Activated T-cell treated with anti-CD3 and anti-CD28 coated beads for 24 hours (primary cell): ENCODE data around the gene HDGFL2.

ENCODE experiments used
- DNase-seq: peaks from one replicate; pipeline ENCODE4 v3.0.0-alpha.2; 2020; ENCODE audit warnings: low read depth

Gene HDGFL2

DNA sequence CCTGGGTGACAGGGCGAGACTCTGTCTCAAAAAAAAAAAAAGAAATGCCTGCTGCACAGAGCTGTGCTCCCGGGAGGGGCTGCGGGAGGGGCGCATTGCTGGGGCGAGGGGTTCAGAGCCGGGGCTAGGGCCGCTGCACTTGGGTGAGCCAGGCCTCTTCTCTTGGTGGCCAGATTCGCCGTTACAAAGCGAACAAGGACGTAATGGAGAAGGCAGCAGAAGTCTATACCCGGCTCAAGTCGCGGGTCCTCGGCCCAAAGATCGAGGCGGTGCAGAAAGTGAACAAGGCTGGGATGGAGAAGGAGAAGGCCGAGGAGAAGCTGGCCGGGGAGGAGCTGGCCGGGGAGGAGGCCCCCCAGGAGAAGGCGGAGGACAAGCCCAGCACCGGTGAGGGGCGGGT lies 27.2 kb downstream of the HDGFL2 start:
- no peak for DNase-seq

DNA sequence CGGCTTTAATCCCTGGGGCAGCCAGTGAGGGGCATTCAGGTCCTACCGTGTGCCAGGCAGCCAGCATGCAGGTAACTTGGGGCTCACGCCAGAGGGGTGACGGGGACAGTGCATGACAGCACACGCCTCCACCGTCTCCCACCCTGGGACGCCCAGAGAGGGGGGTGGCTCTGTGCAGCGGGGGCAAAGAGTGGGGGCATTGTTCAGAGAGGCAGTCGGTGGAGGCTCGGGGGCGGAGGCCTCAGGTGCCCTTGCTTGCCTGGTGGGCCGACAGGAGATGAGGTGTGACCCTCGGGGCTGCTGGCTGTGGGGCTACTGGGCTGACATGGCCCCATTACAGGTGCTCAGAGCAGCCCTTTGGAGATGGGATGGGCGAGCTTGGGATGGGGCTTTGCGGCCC lies 27.8 kb downstream of the HDGFL2 start:
- no peak for DNase-seq

DNA sequence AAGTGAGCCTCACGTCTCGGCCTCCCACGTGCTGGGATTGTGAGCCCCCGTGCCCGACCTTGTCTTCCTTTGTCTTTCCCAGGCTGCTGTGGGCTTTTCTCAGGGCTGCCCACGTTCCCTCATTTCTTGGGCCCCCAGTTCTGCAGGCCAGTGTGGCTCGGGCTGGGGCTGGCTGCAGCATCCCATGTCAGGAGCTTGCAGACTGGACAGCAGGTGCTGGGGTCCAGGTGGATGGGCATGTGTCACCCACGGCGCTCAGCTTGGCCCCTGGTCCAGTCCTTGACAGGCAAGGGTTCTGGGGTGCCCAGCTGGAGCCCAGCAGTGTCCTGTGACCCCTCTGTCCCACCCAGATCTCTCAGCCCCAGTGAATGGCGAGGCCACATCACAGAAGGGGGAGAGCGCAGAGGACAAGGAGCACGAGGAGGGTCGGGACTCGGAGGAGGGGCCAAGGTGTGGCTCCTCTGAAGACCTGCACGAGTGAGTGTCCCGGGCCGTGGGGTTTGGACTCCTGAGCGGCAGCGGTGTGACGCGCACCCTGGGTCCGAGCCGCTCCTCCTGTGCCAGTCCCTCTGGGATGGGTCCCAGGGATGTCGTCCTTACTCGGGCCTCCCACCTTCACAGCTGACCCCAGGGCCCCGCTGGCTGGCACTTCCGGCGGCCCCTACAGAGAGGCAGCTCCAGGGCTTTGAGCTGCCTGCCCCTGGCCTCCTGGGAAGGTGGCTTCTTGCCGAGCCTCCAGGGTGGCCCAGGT lies 28.9 kb downstream of the HDGFL2 start:
- DNase-seq = no peak

DNA sequence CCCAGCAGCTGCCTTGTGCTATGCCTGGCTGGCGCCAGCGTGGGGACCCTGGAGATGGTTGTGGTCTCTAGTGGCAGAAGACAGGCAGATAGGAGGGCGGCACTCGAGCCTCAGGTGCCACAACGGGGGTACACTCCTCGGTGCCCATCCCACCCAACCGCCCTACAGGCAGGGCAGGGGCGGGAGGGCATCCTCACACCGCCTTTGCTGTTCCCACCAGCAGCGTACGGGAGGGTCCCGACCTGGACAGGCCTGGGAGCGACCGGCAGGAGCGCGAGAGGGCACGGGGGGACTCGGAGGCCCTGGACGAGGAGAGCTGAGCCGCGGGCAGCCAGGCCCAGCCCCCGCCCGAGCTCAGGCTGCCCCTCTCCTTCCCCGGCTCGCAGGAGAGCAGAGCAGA lies 29.6 kb downstream of the HDGFL2 start:
- DNase-seq = no peak

DNA sequence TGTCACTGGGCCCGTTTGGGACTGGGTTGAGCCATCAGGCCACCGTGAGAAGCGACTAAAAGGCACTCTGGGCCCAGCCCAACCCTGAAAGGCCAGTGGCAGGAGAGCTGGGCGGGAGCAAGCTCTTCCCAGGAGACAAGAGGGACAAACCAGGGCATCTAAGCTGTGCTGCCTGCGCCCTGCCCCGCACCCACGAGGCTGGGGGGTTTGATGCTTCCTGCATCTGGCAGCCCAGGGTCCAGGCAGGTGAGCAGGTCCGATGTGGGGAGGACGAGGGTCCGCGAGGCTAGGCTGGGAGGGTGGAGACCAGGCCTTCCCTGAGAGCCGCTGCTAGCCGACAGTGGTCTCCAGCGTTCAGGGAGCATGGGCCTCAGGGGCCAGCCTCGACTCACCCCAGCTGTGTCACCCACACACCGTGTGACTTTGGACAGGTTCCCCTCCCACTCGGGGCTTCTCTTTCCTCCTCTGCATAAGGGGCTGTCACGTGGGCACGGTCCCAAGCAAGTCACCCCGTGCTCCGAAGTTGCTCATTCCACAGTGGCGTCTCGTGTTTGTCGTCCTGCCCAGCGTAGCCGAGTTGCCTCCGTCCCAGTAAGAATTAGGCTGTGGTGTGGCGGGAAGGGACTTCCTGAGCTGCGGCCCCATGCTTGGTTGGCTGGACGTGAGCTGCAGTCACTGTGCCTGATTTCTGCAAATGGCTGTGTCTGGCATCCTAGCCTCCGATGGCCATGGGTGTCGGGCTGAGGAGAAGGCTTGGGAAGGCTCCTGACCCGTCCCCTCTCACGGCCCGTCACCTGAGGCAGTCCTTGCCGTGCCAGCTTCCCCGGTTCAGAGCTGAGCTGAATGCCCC lies 30.4 kb downstream of the HDGFL2 start:
- no peak for DNase-seq

DNA sequence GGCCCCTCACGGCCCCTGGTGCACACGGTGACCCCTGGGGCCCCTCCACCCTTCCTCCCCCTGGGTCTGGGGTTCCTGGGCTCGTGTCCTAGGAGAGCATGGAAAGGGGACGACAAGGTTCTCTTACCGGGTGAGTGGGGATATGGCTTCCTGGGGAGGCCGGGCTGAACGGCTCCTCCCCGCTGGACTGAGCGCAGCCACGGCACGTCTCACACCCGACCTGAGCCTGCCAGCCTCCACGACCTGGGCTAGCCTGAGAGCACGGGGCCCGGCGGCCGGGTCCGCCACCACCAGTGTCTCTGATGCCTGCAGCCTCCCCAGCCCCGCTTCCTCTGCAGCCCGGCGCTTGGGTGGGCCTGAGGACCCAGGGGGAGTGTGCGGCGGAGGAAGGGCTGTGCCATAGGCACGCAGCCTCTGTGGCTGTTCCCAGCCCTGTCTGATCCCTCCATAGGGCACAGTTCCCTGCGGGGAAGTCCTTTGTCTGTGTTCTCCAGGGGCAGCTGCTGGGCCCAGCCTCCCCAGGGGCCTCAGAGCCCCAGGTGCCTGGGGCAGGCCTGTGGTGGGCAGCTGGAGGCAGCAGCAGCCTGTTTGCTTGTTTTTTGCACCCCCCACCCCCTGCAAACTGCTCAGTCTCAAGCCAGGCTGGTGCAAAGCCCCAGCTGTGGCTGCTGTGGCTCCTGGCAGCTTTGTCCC lies 31.2 kb downstream of the HDGFL2 start:
- DNase-seq = no peak

DNA sequence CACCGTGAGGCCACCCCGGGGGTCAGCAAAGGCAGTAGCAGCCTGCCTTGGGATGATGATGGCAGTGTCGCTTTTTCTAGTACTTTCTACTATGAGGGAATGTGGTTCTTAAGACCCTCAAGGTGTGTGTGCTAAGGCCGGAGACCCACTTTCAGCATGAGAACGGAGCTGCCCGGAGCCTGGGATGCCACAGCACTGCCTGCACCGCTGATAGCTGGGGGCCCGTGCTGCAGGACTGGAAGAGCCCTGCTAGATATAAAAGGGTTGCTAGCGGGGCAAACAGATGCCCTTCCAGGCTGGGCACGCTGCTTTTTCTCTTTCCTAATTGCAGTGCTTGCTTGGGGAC lies 31.7 kb downstream of the HDGFL2 start:
- DNase-seq = no peak

DNA sequence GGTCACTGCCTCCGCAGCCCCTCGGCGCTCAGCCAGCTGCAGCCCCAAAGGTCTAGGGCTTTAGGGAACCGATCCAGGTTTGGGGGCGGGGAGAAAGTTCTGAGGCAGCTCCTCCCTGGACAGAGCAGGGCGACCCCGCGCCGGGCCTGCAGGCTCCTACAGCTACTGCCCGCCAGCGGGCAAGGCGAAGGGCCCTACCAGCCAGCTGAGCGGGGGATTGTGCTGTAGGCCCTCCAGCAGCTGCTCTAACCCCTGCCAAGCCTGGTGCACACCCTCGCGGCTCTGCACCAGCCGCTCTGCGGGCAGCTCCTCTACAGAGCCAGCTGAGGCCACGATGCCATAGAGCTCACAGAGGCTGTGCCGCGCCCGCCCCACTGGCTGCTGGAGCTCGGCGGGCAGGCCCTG lies 32.2 kb downstream of the HDGFL2 start:
- DNase-seq = no peak

DNA sequence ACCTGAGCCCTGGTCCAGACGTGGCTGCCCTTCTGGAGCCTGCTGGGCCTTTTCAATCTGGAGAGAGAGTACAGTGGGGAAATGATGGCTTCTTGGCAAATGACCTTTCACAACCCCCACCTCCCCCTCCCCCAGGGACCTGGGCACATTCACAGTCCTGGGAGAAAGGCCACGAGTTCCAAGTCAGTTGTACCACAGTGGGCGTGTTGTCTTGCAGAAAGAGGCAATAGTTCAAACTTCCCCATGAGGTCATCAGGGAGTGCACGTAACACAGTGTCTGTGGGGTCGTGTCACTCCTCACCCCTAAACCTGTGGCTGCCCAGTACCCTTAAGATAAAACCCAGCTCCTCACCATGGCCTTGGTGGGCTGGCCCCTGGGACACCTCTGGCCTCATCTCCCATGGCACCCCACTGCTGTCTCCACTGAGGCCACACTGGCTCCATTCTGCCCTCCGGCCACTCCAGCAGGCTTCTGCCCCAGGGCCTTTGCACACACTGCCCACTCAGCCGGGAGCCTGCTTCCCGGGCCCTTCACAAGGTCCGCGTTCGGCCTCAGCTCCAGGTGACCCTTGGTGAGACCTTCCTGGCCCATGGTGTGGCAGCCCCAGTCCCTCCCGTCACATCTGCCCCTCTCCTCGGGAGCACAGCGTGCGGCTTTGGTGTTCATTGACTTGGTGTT lies 32.9 kb downstream of the HDGFL2 start:
- DNase-seq = no peak

DNA sequence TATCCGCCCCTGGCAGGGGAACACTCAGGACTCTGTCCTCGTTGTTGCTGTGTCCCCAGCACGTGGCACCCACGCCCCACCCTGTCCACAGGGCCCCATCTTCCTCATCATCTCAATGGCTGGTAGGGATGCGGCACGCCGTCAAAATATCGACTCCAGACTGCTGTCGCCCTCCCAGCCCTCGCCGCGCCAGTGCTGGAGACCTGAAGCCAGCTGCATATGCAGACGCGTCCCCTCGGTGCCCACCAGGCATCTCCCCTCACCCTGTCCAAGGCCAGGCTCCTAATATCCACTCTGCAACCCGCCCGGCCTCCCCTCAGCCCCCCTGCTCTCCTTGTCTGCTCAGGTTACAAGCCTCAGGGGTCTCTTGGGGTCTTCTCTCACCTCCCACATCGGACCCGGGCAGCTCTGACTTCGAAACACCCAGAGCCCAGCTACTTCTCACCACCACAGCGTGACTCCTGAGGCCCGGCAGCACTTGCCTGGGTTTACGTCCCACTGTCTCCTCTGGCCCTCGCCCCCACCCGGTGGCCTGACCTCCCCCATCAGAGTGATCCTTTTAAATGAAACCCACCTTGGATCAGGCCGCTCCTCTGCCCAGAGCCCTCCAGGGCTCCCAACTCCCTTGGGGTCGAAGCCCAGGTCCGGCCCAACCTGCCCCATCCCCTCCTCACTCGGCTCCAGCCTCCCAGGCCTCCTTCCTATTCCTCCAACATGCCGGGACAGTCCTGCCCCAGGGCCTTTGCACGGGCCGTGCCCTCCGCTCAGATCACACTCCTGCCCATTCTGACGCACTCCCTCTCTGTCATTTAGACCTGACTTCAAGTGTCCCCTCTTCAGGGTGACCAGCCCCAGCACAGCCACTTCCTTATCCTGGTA lies 33.7 kb downstream of the HDGFL2 start:
- no peak for DNase-seq

DNA sequence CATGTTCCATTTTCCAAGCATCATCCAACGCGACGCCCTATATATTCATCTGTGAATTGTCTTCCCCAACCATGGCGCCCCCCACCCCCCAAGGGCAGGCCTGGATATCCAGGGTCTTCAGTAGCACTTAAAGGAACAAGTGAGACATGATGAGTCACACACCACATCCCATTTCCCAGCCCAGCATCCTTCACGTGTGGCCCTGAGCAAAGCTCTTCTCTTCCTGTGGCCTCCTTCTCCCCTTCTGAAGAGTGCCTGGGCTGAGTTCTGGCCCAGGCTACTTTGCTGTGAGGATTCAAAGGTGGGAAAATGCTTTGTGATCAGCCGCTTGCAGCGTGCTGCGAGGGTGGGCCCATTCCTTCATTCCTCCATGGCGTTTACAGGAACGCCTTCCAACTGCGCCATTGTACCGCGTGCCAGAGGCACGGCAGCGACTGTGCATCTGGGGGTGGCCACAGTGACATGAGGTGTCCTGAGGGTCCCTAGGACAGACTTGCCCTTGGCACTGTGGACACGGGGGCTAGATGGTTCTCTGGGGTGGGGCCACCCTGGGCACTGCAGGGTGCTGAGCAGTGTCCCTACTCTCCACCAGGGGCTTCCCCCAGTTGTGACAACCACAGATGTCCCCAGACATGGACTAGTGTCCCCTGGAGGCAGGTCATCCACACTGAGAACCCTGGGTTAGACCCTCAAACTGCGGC lies 34.5 kb downstream of the HDGFL2 start:
- no peak for DNase-seq

DNA sequence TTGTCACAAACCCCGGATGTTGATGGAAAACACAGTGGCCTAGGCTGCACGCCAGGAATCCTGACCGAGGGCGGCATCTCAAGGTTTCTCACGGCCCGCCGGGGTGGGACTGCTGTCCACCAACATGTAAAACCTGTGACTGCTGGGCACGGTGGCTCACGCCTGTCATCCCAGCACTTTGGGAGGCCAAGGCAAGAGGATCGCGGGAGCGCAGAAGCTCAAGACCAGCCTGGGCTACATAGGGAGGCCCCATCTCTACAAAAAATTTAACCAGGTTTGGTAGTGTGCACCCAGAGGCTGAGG lies 35.0 kb downstream of the HDGFL2 start:
- no peak for DNase-seq

DNA sequence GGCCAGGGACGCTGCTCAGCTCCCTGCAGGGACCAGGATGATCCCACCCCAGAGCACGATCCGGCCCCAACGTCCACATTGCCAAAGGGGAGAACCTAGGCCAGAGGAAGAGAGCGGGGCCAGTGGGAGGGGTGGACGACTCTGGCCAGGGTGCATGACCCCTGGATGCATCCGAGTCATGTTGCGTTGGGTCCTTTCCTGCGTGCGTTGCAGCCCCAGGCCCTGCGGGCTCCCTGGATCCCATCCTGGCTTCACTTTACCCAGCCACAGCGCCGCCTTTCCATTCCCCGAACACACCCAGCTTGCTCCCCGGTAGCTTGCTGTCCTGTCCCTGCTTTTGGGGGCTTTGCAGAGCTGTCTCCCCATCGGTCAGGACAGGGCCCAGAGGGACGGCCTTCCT lies 35.7 kb downstream of the HDGFL2 start:
- no peak for DNase-seq

DNA sequence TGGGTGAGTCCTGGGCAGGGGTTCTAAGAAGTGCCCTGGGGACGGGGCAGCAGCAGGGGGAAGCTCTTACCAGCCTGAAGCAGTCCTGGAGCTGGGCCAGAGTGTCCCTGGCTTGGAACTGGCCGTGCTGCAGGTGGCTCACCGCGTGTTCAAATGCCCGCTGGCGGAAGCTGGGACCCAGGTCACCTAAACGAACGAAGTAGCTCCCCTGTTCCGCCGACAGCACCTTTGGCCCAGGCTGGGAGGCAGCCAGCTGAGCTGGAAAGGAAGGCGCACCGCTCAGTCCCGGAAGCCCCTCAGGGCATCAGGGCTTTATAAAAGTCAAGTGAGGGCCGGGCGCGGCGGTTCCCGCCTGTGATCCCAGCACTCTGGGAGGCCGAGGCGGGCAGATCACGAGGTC lies 36.6 kb downstream of the HDGFL2 start:
- DNase-seq = no peak

DNA sequence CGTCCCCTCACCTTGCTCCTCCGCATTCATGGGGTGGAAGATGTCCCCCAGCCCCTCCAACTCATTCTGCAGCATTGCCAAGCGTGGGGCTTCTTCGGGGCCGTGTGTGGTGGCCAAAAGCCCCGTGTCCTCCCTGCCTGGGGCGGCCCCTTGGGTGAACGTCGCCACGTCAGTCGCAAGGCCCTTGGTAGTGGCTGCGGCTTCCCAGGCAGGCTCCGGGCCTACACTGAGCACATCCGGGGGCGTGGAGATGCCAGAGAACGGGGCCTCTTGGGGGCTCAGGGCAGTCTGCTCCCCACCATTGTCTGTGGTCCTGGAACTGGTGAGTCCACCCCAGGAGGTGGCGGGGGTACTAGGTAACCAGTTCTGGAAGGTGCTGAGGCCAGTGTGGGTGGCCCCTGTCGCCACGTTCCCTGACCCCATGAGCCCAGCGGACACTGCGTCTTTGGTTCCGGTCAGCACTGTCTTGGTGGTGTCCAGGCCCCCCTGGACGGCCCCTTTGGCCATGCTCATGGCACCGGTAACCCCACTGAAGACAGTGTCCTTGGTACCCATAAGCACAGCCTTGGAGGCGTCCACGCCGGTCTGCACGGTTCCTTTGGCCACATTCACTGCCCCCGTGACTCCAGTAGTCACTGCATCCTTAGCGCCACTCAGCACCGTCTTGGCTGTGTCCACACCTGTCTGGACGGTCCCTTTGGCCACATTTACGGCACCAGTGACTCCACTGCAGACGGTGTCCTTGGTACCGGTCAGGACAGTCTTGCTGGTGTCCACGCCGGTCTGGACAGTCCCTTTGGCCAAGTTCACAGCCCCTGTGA lies 38.5 kb downstream of the HDGFL2 start:
- DNase-seq = no peak

DNA sequence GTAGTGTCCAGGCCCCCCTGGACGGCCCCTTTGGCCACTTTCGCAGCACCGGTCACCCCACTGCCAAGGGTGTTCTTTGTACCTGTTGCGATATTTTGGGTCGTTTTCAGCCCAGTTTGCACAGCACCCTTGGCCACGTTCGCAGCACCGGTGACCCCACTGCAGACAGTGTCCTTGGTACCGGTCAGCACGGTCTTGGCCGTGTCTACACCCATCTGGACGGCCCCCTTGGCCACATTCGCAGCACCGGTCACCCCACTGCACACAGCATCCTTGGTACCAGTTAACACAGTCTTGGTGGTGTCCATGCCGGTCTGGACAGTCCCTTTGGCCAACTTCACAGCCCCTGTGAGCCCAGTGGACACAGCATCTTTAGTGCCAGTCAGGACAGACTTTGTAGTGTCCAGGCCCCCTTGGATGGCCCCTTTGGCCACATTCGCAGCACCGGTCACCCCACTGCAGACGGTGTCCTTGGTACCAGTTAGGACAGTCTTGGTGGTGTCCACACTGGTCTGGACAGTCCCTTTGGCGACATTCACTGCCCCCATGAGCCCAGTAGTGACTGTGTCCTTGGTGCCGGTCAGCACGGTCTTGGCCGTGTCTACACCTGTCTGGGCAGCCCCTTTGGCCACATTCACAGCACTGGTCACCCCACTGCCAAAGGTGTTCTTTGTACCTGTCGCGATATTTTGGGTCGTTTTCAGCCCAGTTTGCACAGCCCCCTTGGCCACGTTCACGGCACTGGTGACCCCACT lies 39.4 kb downstream of the HDGFL2 start:
- no peak for DNase-seq

DNA sequence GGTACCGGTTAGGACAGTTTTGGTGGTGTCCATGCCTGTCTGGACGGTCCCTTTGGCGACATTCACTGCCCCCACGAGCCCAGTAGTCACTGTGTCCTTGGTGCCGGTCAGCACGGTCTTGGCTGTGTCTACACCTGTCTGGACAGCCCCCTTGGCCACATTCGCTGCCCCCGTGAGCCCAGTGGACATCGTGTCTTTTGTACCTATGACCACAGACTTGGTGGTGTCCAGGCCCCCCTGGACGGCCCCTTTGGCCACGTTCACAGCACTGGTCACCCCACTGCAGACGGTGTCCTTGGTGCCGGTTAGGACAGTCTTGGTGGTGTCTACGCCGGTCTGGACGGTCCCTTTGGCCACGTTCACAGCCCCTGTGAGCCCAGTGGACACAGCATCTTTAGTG lies 40.0 kb downstream of the HDGFL2 start:
- DNase-seq = no peak

DNA sequence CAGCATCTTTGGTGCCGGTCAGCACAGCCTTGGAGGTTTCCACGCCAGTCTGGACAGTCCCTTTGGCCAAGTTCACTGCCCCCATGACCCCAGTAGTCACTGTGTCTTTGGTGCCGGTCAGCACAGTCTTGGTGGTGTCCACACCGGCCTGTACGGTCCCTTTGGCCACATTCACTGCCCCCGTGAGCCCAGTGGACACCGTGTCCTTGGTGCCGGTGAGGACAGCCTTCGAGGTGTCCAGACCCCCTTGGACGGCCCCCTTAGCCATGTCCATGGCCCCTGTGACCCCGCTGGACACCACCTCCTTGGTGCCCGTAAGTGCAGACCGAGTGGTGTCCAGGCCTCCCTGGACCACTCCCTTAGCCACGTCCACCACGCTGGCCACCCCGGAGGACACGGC lies 41.2 kb downstream of the HDGFL2 start:
- no peak for DNase-seq

DNA sequence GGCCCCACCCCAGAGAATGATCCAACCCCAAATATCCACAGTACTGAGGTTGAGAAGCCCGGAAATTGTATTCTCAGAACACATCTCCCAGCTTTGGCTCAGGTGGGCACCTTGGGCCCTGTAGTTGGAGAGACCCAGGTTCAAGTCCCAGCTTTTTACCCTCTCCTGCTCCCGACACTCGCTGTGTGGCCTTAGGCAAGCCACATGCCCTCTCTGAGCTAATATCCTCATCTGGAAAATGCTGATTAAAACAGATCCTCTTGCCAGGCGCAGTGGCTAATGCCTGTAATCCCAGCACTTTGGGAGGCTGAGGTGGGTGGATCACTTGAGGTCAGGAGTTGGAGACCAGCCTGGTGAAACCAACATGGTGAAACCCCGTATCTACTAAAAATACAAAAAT lies 43.6 kb downstream of the HDGFL2 start:
- DNase-seq = no peak
